A172 (cell line): ENCODE measurements around the gene SSBP4. TPM values are rescaled to one million over a fixed set of nuclear protein-coding genes. Genes with fewer than 3 reads are reported as not detected.
"Not testable (repeated sequence)": the region's sequence is repeated elsewhere in the genome, so short reads cannot be mapped to it uniquely, and the experiment has no call there.

Experiments
- DNase-seq: peaks from one replicate; pipeline ENCODE4 v3.0.0-alpha.2; 2015; ENCODE audit warnings: low spot score
- total RNA-seq: library from RNA; depleted of rRNA; stranded (reverse); fragments of >200 nt; shearing (Covaris generic); gene quantifications from 2 replicates; pipeline ENCODE4 v1.2.3, GENCODE V29; 2014

The SSBP4 gene
- total RNA-seq, 1 experiment from 2014 or later: 88.7 TPM

GRCh38 chr19:18393836-18394235, 25.4 kb upstream of the SSBP4 start:
- no peak for DNase-seq

- DNase-seq: no peak
Measured at GRCh38 chr19:18396471-18397241, 22.5 kb upstream of the SSBP4 start.

GRCh38 chr19:18397242-18398202, 21.7 kb upstream of the SSBP4 start, which contains the start of gene LRRC25:
Gene LRRC25 (minus strand): TSS chr19:18397622. CDS start chr19:18396963, 659 bp downstream.
- no peak for DNase-seq

- peak; percentile 71 for DNase-seq
Measured at GRCh38 chr19:18399008-18399407, 20.2 kb upstream of the SSBP4 start.

- DNase-seq: peak; percentile 43
Measured at GRCh38 chr19:18401580-18402112, 17.6 kb upstream of the SSBP4 start.

GRCh38 chr19:18402455-18403248, 16.5 kb upstream of the SSBP4 start:
- not testable (repeated sequence) for DNase-seq

- DNase-seq: not testable (repeated sequence)
Measured at GRCh38 chr19:18405754-18406153, 13.4 kb upstream of the SSBP4 start.

GRCh38 chr19:18406749-18407148, 12.4 kb upstream of the SSBP4 start:
- no peak for DNase-seq

GRCh38 chr19:18408053-18408476, 11.1 kb upstream of the SSBP4 start:
- DNase-seq: no peak

- DNase-seq: no peak
Measured at GRCh38 chr19:18412610-18413239, 6.5 kb upstream of the SSBP4 start.

GRCh38 chr19:18414504-18415177, 4.6 kb upstream of the SSBP4 start:
- peak; percentile 66 for DNase-seq

GRCh38 chr19:18415178-18415867, 3.9 kb upstream of the SSBP4 start:
- peak; percentile 93 for DNase-seq

GRCh38 chr19:18416778-18417249, 2.4 kb upstream of the SSBP4 start:
- peak; percentile 83 for DNase-seq

- peak; percentile 86 for DNase-seq
Measured at GRCh38 chr19:18417250-18418028, 1.8 kb upstream of the SSBP4 start.

- DNase-seq: no peak
Measured at GRCh38 chr19:18418029-18418482, 1.1 kb upstream of the SSBP4 start.

- no peak for DNase-seq
Measured at GRCh38 chr19:18418483-18419194, 559 bp upstream of the SSBP4 start.

GRCh38 chr19:18419699-18420460, 682 bp downstream of the SSBP4 start:
- DNase-seq: no peak
